ENCODE results near the gene RAPGEF5.

- TF ChIP-seq POLR2A (IDR thresholded peaks at IDR 0.05; ENCODE audit: low read depth): no peak
- TF ChIP-seq, protein P1, sequence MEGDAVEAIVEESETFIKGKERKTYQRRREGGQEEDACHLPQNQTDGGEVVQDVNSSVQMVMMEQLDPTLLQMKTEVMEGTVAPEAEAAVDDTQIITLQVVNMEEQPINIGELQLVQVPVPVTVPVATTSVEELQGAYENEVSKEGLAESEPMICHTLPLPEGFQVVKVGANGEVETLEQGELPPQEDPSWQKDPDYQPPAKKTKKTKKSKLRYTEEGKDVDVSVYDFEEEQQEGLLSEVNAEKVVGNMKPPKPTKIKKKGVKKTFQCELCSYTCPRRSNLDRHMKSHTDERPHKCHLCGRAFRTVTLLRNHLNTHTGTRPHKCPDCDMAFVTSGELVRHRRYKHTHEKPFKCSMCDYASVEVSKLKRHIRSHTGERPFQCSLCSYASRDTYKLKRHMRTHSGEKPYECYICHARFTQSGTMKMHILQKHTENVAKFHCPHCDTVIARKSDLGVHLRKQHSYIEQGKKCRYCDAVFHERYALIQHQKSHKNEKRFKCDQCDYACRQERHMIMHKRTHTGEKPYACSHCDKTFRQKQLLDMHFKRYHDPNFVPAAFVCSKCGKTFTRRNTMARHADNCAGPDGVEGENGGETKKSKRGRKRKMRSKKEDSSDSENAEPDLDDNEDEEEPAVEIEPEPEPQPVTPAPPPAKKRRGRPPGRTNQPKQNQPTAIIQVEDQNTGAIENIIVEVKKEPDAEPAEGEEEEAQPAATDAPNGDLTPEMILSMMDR (IDR thresholded peaks at IDR 0.05): no peak
- TF ChIP-seq EP300 (IDR thresholded peaks at IDR 0.05): no peak
These were observed 20.7 kb upstream of the RAPGEF5 start for GRCh38 chr7:22377703-22378102.

All from esophagus muscularis mucosa (tissue), 4 donors.